ENCODE results near the gene BASP1.

BASP1 gene

GRCh38 chr5:17182981-17183380 is 34.5 kb upstream of the BASP1 start:
- no peaks in the 10 kb centered on the region for H3K36me3 ChIP-seq (ENCODE audit: control insufficient read depth in 2 of 2, insufficient read depth in 2 of 2, low read length in 2 of 2)
- no peak overlapping the region for H3K4me3 ChIP-seq (ENCODE audit: low read length in 2 of 2)
- no peak overlapping the region for H3K9ac ChIP-seq (ENCODE audit: low read depth in 1 of 2, low read length in 2 of 2)
- no peaks in the 10 kb centered on the region for H3K9me3 ChIP-seq (ENCODE audit: control insufficient read depth in 2 of 2, low read length in 2 of 2)
- H3K27ac ChIP-seq (ENCODE audit: low read depth in 2 of 2, low read length in 2 of 2), result no peak overlapping the region
- H3K4me1 ChIP-seq (ENCODE audit: control insufficient read depth in 2 of 2, insufficient read depth in 2 of 2, low read length in 2 of 2), result no peaks in the 10 kb centered on the region
- no peaks in the 10 kb centered on the region for H3K27me3 ChIP-seq (ENCODE audit: control insufficient read depth in 2 of 2, insufficient read depth in 2 of 2, low read length in 2 of 2)

- no peaks in the 10 kb centered on the region for H3K36me3 ChIP-seq (ENCODE audit: control insufficient read depth in 2 of 2, insufficient read depth in 2 of 2, low read length in 2 of 2)
- no peak overlapping the region for H3K27ac ChIP-seq (ENCODE audit: low read depth in 2 of 2, low read length in 2 of 2)
- H3K4me1 ChIP-seq (ENCODE audit: control insufficient read depth in 2 of 2, insufficient read depth in 2 of 2, low read length in 2 of 2), result no peaks in the 10 kb centered on the region
- H3K9ac ChIP-seq (ENCODE audit: low read depth in 1 of 2, low read length in 2 of 2), result no peak overlapping the region
- H3K9me3 ChIP-seq (ENCODE audit: control insufficient read depth in 2 of 2, low read length in 2 of 2), result no peaks in the 10 kb centered on the region
- no peaks in the 10 kb centered on the region for H3K27me3 ChIP-seq (ENCODE audit: control insufficient read depth in 2 of 2, insufficient read depth in 2 of 2, low read length in 2 of 2)
- H3K4me3 ChIP-seq (ENCODE audit: low read length in 2 of 2), result no peak overlapping the region
Observed at GRCh38 chr5:17183831-17184230, 33.6 kb upstream of the BASP1 start.

GRCh38 chr5:17184588-17184987 is 32.8 kb upstream of the BASP1 start:
- Histone ChIP-seq H3K36me3 (ENCODE audit: control insufficient read depth in 2 of 2, insufficient read depth in 2 of 2, low read length in 2 of 2) (no peaks in the 10 kb centered on the region), H3K4me3 (ENCODE audit: low read length in 2 of 2) (no peak overlapping the region), H3K9me3 (ENCODE audit: control insufficient read depth in 2 of 2, low read length in 2 of 2) (no peaks in the 10 kb centered on the region), H3K4me1 (ENCODE audit: control insufficient read depth in 2 of 2, insufficient read depth in 2 of 2, low read length in 2 of 2) (peaks cover under 1 to 2% of the 10 kb centered on the region in 2 donors), H3K27me3 (ENCODE audit: control insufficient read depth in 2 of 2, insufficient read depth in 2 of 2, low read length in 2 of 2) (no peaks in the 10 kb centered on the region), H3K9ac (ENCODE audit: low read depth in 1 of 2, low read length in 2 of 2) (no peak overlapping the region), H3K27ac (ENCODE audit: low read depth in 2 of 2, low read length in 2 of 2) (no peak overlapping the region)

GRCh38 chr5:17185349-17185748 is 32.1 kb upstream of the BASP1 start:
- Histone ChIP-seq H3K27me3 (ENCODE audit: control insufficient read depth in 2 of 2, insufficient read depth in 2 of 2, low read length in 2 of 2) (no peaks in the 10 kb centered on the region), H3K27ac (ENCODE audit: low read depth in 2 of 2, low read length in 2 of 2) (no peak overlapping the region), H3K4me1 (ENCODE audit: control insufficient read depth in 2 of 2, insufficient read depth in 2 of 2, low read length in 2 of 2) (peaks cover 5 to 8% of the 10 kb centered on the region in 2 donors), H3K36me3 (ENCODE audit: control insufficient read depth in 2 of 2, insufficient read depth in 2 of 2, low read length in 2 of 2) (no peaks in the 10 kb centered on the region), H3K9ac (ENCODE audit: low read depth in 1 of 2, low read length in 2 of 2) (no peak overlapping the region), H3K9me3 (ENCODE audit: control insufficient read depth in 2 of 2, low read length in 2 of 2) (no peaks in the 10 kb centered on the region), H3K4me3 (ENCODE audit: low read length in 2 of 2) (no peak overlapping the region)

- H3K4me1 ChIP-seq (ENCODE audit: control insufficient read depth in 2 of 2, insufficient read depth in 2 of 2, low read length in 2 of 2), result peaks cover 5 to 9% of the 10 kb centered on the region in 2 donors
- no peak overlapping the region for H3K4me3 ChIP-seq (ENCODE audit: low read length in 2 of 2)
- H3K36me3 ChIP-seq (ENCODE audit: control insufficient read depth in 2 of 2, insufficient read depth in 2 of 2, low read length in 2 of 2), result no peaks in the 10 kb centered on the region
- H3K9ac ChIP-seq (ENCODE audit: low read depth in 1 of 2, low read length in 2 of 2), result no peak overlapping the region
- H3K27ac ChIP-seq (ENCODE audit: low read depth in 2 of 2, low read length in 2 of 2), result no peak overlapping the region
- H3K9me3 ChIP-seq (ENCODE audit: control insufficient read depth in 2 of 2, low read length in 2 of 2), result no peaks in the 10 kb centered on the region
- no peaks in the 10 kb centered on the region for H3K27me3 ChIP-seq (ENCODE audit: control insufficient read depth in 2 of 2, insufficient read depth in 2 of 2, low read length in 2 of 2)
Observed at GRCh38 chr5:17185773-17186172, 31.7 kb upstream of the BASP1 start.

- H3K27ac ChIP-seq (ENCODE audit: low read depth in 2 of 2, low read length in 2 of 2), result no peak overlapping the region
Observed at GRCh38 chr5:17186256-17186655, 31.2 kb upstream of the BASP1 start.

GRCh38 chr5:17187011-17187785 is 30.2 kb upstream of the BASP1 start:
- H3K9ac ChIP-seq (ENCODE audit: low read depth in 1 of 2, low read length in 2 of 2), result no peak overlapping the region
- no peaks in the 10 kb centered on the region for H3K9me3 ChIP-seq (ENCODE audit: control insufficient read depth in 2 of 2, low read length in 2 of 2)
- no peaks in the 10 kb centered on the region for H3K27me3 ChIP-seq (ENCODE audit: control insufficient read depth in 2 of 2, insufficient read depth in 2 of 2, low read length in 2 of 2)
- H3K36me3 ChIP-seq (ENCODE audit: control insufficient read depth in 2 of 2, insufficient read depth in 2 of 2, low read length in 2 of 2), result no peaks in the 10 kb centered on the region
- peaks cover 10 to 14% of the 10 kb centered on the region in 2 donors for H3K4me1 ChIP-seq (ENCODE audit: control insufficient read depth in 2 of 2, insufficient read depth in 2 of 2, low read length in 2 of 2)
- no peak overlapping the region for H3K4me3 ChIP-seq (ENCODE audit: low read length in 2 of 2)
- no peak overlapping the region for H3K27ac ChIP-seq (ENCODE audit: low read depth in 2 of 2, low read length in 2 of 2)

More at GRCh38 chr5:17186256-17186655, 31.2 kb upstream of the BASP1 start:
- Histone ChIP-seq H3K9ac (ENCODE audit: low read depth in 1 of 2, low read length in 2 of 2) (no peak overlapping the region), H3K36me3 (ENCODE audit: control insufficient read depth in 2 of 2, insufficient read depth in 2 of 2, low read length in 2 of 2) (no peaks in the 10 kb centered on the region), H3K4me3 (ENCODE audit: low read length in 2 of 2) (no peak overlapping the region), H3K4me1 (ENCODE audit: control insufficient read depth in 2 of 2, insufficient read depth in 2 of 2, low read length in 2 of 2) (peaks cover 9 to 13% of the 10 kb centered on the region in 2 donors), H3K27me3 (ENCODE audit: control insufficient read depth in 2 of 2, insufficient read depth in 2 of 2, low read length in 2 of 2) (no peaks in the 10 kb centered on the region), H3K9me3 (ENCODE audit: control insufficient read depth in 2 of 2, low read length in 2 of 2) (no peaks in the 10 kb centered on the region)

- Histone ChIP-seq H3K9me3 (ENCODE audit: control insufficient read depth in 2 of 2, low read length in 2 of 2) (no peaks in the 10 kb centered on the region), H3K4me3 (ENCODE audit: low read length in 2 of 2) (no peak overlapping the region), H3K27ac (ENCODE audit: low read depth in 2 of 2, low read length in 2 of 2) (no peak overlapping the region), H3K4me1 (ENCODE audit: control insufficient read depth in 2 of 2, insufficient read depth in 2 of 2, low read length in 2 of 2) (peaks cover 10 to 14% of the 10 kb centered on the region in 2 donors), H3K36me3 (ENCODE audit: control insufficient read depth in 2 of 2, insufficient read depth in 2 of 2, low read length in 2 of 2) (no peaks in the 10 kb centered on the region), H3K27me3 (ENCODE audit: control insufficient read depth in 2 of 2, insufficient read depth in 2 of 2, low read length in 2 of 2) (no peaks in the 10 kb centered on the region), H3K9ac (ENCODE audit: low read depth in 1 of 2, low read length in 2 of 2) (no peak overlapping the region)
Observed at GRCh38 chr5:17187786-17188170, 29.7 kb upstream of the BASP1 start.

- Histone ChIP-seq H3K27ac (ENCODE audit: low read depth in 2 of 2, low read length in 2 of 2) (no peak overlapping the region), H3K36me3 (ENCODE audit: control insufficient read depth in 2 of 2, insufficient read depth in 2 of 2, low read length in 2 of 2) (no peaks in the 10 kb centered on the region), H3K9ac (ENCODE audit: low read depth in 1 of 2, low read length in 2 of 2) (no peak overlapping the region), H3K27me3 (ENCODE audit: control insufficient read depth in 2 of 2, insufficient read depth in 2 of 2, low read length in 2 of 2) (no peaks in the 10 kb centered on the region), H3K9me3 (ENCODE audit: control insufficient read depth in 2 of 2, low read length in 2 of 2) (no peaks in the 10 kb centered on the region), H3K4me3 (ENCODE audit: low read length in 2 of 2) (no peak overlapping the region), H3K4me1 (ENCODE audit: control insufficient read depth in 2 of 2, insufficient read depth in 2 of 2, low read length in 2 of 2) (peaks cover 10 to 14% of the 10 kb centered on the region in 2 donors)
Observed at GRCh38 chr5:17189381-17190036, 27.9 kb upstream of the BASP1 start.

GRCh38 chr5:17190242-17190778 is 27.1 kb upstream of the BASP1 start:
- Histone ChIP-seq H3K9me3 (ENCODE audit: control insufficient read depth in 2 of 2, low read length in 2 of 2) (no peaks in the 10 kb centered on the region), H3K4me1 (ENCODE audit: control insufficient read depth in 2 of 2, insufficient read depth in 2 of 2, low read length in 2 of 2) (peaks cover 10 to 14% of the 10 kb centered on the region in 2 donors), H3K27me3 (ENCODE audit: control insufficient read depth in 2 of 2, insufficient read depth in 2 of 2, low read length in 2 of 2) (no peaks in the 10 kb centered on the region), H3K27ac (ENCODE audit: low read depth in 2 of 2, low read length in 2 of 2) (no peak overlapping the region), H3K36me3 (ENCODE audit: control insufficient read depth in 2 of 2, insufficient read depth in 2 of 2, low read length in 2 of 2) (no peaks in the 10 kb centered on the region), H3K9ac (ENCODE audit: low read depth in 1 of 2, low read length in 2 of 2) (no peak overlapping the region), H3K4me3 (ENCODE audit: low read length in 2 of 2) (no peak overlapping the region)

Measured in mucosa of rectum (tissue), 2 donors.